Measurements from ENCODE around the gene GPR153.

GPR153 gene

GRCh38 chr1:6268415-6268814, 7.5 kb upstream of the GPR153 start:
- no peak for FAIRE-seq

GRCh38 chr1:6267686-6268322, 6.9 kb upstream of the GPR153 start:
- no peak for FAIRE-seq

- FAIRE-seq: no peak
Observed at GRCh38 chr1:6266641-6267040, 5.7 kb upstream of the GPR153 start.

GRCh38 chr1:6265151-6265550, 4.3 kb upstream of the GPR153 start:
- FAIRE-seq: no peak

GRCh38 chr1:6263716-6264115, 2.8 kb upstream of the GPR153 start:
- FAIRE-seq: no peak

- FAIRE-seq: peak; percentile 12
Observed at GRCh38 chr1:6262555-6263420, 1.9 kb upstream of the GPR153 start.

- no peak for FAIRE-seq
Observed at GRCh38 chr1:6261615-6261995, 707 bp upstream of the GPR153 start.

- FAIRE-seq: no peak
Observed at GRCh38 chr1:6260433-6260934, 414 bp downstream of the GPR153 start.

- FAIRE-seq: no peak
Observed at GRCh38 chr1:6259491-6260362, 1.2 kb downstream of the GPR153 start.

GRCh38 chr1:6258675-6259074, 2.2 kb downstream of the GPR153 start:
- no peak for FAIRE-seq

- FAIRE-seq: no peak
Observed at GRCh38 chr1:6257541-6258069, 3.3 kb downstream of the GPR153 start.

GRCh38 chr1:6256645-6257044, 4.3 kb downstream of the GPR153 start:
- FAIRE-seq: no peak

- no peak for FAIRE-seq
Observed at GRCh38 chr1:6254691-6255090, 6.2 kb downstream of the GPR153 start.

- FAIRE-seq: no peak
Observed at GRCh38 chr1:6253380-6253779, 7.5 kb downstream of the GPR153 start.

- FAIRE-seq: no peak
Observed at GRCh38 chr1:6252374-6252710, 8.6 kb downstream of the GPR153 start.

GRCh38 chr1:6251681-6252373, 9.1 kb downstream of the GPR153 start:
- FAIRE-seq: no peak

GRCh38 chr1:6251233-6251632, 9.7 kb downstream of the GPR153 start:
- FAIRE-seq: no peak

GRCh38 chr1:6249739-6250689, 10.9 kb downstream of the GPR153 start:
- no peak for FAIRE-seq

GRCh38 chr1:6248932-6249738, 11.8 kb downstream of the GPR153 start:
- no peak for FAIRE-seq

GRCh38 chr1:6248161-6248776, 12.6 kb downstream of the GPR153 start:
- FAIRE-seq: no peak
